GM10847 (cell line): ENCODE data around the gene MTERF4.

Experiments
- POLR2A ChIP-seq: IDR thresholded peaks from 2 replicates; pipeline ENCODE4 v1.6.1; 2011; ENCODE audit not compliant: insufficient read length; ENCODE audit errors: extremely low read depth

Gene MTERF4

GRCh38 chr2:241087420-241088268, 14.4 kb downstream of the MTERF4 start:
- TF ChIP-seq POLR2A, result no peak

DNA sequence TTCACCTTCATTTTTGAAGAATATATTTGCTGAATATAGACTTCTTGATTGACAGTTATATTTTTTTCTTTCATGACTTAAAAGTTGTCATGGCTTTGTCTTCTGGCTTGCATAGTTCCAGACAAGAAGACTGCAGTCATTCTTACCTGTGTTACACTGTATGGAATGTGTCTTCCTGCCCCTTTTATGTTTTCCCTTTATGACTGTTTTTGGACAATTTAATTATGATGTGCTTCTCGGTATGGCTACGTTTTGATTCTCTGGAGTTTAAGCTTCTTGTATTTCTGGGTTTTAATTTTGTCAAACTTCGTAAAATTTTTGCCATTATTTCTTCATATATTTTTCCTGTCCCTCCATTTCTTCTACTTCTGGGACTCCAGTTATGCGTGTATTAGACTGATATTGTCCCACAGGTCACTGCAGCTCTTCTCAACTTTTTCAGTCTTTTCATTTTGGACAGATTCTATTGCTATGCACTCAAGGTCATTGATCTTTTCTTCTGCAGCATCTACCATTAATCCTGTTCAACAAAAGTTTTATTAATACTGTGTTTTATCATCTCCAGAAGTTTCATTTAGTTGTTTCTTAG, 17.1 kb downstream of the MTERF4 start:
- no peak for TF ChIP-seq POLR2A

DNA sequence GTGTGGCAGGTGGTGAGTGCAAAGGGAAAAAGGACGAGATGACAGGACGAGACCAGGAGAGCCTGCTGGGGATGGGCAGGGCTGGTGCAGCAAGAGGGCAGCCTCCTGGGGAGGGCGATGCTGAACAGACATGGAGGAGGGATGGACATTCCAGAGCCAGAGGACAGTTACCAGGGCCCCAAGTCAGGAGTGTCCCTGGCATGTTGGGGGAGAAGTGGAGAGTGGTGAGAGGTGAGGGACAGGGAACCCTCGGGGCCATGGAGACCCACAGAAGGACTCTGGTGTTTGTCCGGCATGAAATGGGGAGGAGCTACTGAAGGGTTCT, 19.0 kb downstream of the MTERF4 start:
- no peak for TF ChIP-seq POLR2A

DNA sequence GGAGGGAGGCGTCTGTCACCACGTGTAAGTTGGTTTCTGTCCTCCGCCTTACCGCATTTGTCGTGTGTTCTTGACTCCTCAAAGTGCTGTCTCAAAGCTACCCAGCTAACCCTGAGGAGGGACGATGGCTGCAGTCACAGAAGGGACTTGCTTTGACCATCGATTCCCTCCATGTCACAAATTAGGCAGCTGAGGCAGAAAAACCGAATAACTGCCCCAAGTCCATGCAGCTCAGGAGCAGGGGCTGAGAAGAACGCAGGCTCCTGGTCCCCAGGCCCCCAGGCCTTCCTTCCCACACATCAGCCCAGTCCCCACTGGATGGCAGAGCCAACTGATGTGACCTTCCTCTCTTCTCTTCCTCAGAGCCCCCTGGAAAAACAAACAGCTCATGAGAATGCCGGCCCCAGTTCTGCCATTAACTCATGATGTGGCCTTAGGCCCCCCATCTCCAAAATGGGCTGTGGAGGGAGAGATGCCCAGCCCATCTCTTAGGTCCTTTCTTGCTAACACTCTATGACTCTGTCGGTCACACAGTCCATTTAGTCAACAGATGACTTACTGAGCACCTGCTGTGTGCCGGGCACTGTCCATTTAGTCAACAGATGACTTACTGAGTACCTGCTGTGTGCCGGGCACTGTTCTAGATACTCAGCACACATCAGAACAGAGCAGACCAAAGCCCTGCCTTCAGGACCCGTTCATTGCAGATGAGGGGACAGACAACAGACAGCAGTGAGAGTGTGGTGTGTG, 19.6 kb downstream of the MTERF4 start:
- TF ChIP-seq POLR2A, result no peak

DNA sequence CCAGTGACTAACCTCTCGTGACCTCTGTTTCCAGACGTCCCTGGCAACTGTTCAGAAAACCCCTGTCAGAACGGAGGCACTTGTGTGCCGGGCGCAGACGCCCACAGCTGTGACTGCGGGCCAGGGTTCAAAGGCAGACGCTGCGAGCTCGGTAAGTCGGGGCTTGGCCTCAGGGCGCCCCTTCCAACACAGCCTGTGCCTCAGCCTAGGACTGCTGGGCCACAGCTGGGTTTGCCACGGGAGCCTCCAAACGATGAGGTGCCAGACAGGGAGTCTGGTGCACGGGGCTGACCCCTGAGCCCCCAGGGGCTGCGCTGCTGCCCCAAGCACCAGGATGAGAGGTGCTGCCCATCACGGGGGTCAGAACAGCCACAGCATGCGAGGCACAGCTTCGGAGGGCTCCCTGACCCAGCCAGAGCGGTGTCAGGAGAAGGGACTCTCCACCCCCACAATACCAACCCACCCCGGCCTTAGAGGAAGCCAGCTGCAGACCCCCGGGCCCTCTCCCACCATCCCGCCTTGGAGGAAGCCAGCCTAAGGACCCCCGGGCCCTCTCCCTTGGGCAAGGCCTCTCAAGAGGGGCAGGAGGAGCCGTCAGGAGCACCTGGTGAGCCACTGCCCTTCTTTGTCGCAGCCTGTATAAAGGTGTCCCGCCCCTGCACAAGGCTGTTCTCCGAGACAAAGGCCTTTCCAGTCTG, 20.3 kb downstream of the MTERF4 start:
- no peak for TF ChIP-seq POLR2A

DNA sequence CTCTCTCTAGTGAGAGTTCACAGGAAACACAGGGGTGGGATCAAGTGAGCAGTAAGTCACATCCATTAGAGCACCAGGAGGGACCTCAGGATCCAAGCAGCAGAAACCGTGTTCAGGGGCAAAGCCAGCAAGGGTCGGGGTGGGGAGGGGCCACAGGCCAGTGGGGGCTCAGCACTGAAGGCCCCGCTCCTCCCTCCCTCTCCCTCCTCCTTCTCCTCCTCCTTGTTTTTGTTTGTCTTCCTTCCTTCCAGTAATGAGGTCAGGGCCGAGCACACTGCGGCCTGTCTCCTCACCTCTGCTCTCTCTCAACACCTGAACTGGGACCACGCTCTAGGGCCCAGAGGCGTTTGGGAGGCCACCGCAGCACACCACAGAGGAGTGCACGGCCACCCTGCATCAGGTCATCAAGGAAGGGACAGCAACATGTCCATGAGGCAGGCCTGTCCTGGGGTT, 20.9 kb downstream of the MTERF4 start:
- TF ChIP-seq POLR2A, result no peak

- no peak for TF ChIP-seq POLR2A
Measured at GRCh38 chr2:241080405-241081189, 21.5 kb downstream of the MTERF4 start.

DNA sequence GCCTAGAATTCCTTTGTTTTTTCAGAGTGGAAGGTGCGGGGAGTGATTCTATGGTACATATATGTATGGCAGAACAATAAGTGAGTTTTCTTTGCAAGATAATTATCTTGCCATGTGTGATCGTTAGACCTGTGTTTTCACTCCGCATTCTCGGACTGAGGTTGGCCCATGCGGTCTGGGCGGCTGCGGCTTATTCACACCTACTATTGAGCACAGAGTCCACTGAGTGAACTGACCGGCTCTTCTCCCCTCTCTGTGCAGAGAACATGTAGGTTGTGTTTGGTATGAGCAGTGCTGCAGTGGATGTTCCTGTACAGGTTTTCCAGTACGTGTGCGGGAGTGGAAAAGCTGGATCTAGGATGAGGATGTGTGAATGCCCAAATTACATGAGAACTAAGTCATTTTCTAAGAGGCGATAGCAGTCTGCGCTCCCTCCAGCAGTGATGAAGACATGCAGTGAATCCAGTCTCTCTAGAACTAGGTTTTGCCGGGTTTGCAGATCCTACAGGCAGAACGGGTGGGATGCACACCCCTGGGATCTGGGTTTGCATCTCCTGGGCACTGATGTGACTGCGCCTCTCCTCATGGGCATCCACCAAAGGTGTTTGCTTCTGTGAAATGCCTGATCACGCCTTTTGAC, 27.1 kb downstream of the MTERF4 start:
- TF ChIP-seq POLR2A, result no peak

GRCh38 chr2:241074065-241074818, 27.8 kb downstream of the MTERF4 start:
- TF ChIP-seq POLR2A, result no peak

GRCh38 chr2:241073166-241074064, 28.7 kb downstream of the MTERF4 start:
- TF ChIP-seq POLR2A, result no peak

DNA sequence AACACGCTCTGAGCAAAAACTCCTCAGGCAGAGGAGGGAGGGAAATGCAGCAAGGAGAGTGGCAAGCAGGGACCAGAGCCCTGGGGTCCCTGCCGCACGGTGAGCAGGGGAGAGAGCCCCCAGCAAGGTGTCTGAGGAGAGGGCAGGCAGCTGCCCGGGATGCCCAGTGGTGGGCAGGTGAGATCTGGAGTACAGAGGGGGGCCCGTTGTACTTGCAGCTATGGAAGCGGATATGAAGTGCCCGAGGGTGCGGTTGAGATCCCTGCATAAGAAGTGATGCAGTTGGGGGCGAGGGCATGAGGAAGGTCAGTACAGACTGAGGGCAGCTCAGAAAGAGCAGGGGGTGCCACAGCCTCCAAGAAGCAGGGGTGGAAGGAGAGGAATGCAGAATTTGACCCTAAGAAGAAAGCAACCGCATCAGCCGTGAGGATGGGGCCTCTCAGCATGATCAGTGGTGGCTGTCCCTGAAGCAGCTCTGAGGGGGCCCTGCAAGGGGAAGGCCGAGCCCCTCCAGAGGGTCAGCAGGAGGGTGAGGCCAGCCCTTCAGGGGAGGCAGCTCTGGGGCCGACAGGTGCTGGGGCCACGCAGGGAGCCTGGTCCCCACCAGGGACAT, 29.4 kb downstream of the MTERF4 start:
- no peak for TF ChIP-seq POLR2A

- no peak for TF ChIP-seq POLR2A
Measured at GRCh38 chr2:241072151-241072550, 29.9 kb downstream of the MTERF4 start.
